Keratinocyte (primary cell): Measurements from ENCODE around the gene VTI1A. TPM values are rescaled to one million over a fixed set of nuclear protein-coding genes. Genes with fewer than 3 reads are reported as not detected.

Experiments
- DNase-seq: peaks from one replicate; pipeline ENCODE4 v3.0.0-alpha.2; 2011; ENCODE audit warnings: low read depth, missing footprints, low spot score
- FAIRE-seq: peaks from 2 replicates; lab custom pipeline; 2011; peaks lifted over from hg19 to GRCh38; lab: Jason Lieb, UNC
- H2AFZ ChIP-seq: 2 replicates; pipeline ENCODE4 v1.6.0; 2012; ENCODE audit warnings: low read length, control low read depth, inconsistent platforms; ENCODE audit not compliant: control insufficient read depth
- H3K27ac ChIP-seq: 2 replicates; pipeline ENCODE4 v1.5.1; 2011; ENCODE audit warnings: low read length; ENCODE audit not compliant: control insufficient read depth, insufficient read depth
- H3K27me3 ChIP-seq: 3 replicates; pipeline ENCODE4 v1.6.0; 2011; ENCODE audit warnings: low read length; ENCODE audit not compliant: control insufficient read depth, insufficient read depth; ENCODE audit errors: extremely low read depth
- H3K36me3 ChIP-seq, 2 experiments: 2 replicates in 1 of 2; 3 replicates in 1 of 2; pipeline ENCODE4 v1.5.1; 2011; ENCODE audit warnings: low read length in 2 of 2, mild to moderate bottlenecking in 1 of 2; ENCODE audit not compliant: control insufficient read depth in 2 of 2, insufficient read depth in 2 of 2; ENCODE audit errors: extremely low read depth in 1 of 2
- H3K4me1 ChIP-seq: 3 replicates; pipeline ENCODE4 v1.5.1; 2011; ENCODE audit warnings: low read length; ENCODE audit not compliant: control insufficient read depth, insufficient read depth; ENCODE audit errors: extremely low read depth
- H3K4me2 ChIP-seq: 3 replicates; pipeline ENCODE4 v1.6.0; 2011; ENCODE audit warnings: low read depth, low read length; ENCODE audit not compliant: control insufficient read depth, insufficient read depth; ENCODE audit errors: extremely low read depth
- H3K4me3 ChIP-seq, 3 experiments: fragments of 200-600 bp in 1 of 3; sonication (generic) in 1 of 3; 2 replicates in 2 of 3; 3 replicates in 1 of 3; pipeline ENCODE4 v1.5.1; 2011 to 2016; ENCODE audit warnings: low read length in 3 of 3, mild to moderate bottlenecking in 3 of 3, control low read depth in 2 of 3, inconsistent platforms in 1 of 3, low read depth in 1 of 3, mixed read lengths in 1 of 3, mixed run types in 1 of 3, moderate library complexity in 1 of 3; ENCODE audit not compliant: control insufficient read depth in 2 of 3, insufficient read depth in 2 of 3; ENCODE audit errors: extremely low read depth in 1 of 3
- H3K79me2 ChIP-seq: 2 replicates; pipeline ENCODE4 v1.6.0; 2012; ENCODE audit warnings: low read length; ENCODE audit not compliant: control insufficient read depth, insufficient read depth
- H3K9ac ChIP-seq: 3 replicates; pipeline ENCODE4 v1.6.0; 2011; ENCODE audit warnings: low read length; ENCODE audit not compliant: control insufficient read depth, insufficient read depth; ENCODE audit errors: extremely low read depth
- H3K9me1 ChIP-seq: 3 replicates; pipeline ENCODE4 v1.6.0; 2011; ENCODE audit warnings: low read length; ENCODE audit not compliant: control insufficient read depth, insufficient read depth; ENCODE audit errors: extremely low read depth
- H3K9me3 ChIP-seq: 2 replicates; pipeline ENCODE4 v1.5.1; 2012; ENCODE audit warnings: low read depth, low read length; ENCODE audit not compliant: control insufficient read depth
- H4K20me1 ChIP-seq: 3 replicates; pipeline ENCODE4 v1.6.0; 2011; ENCODE audit warnings: low read length; ENCODE audit not compliant: control insufficient read depth, insufficient read depth; ENCODE audit errors: extremely low read depth
- EZH2 ChIP-seq: IDR thresholded peaks from one replicate; pipeline ENCODE4 v1.6.1; 2012; ENCODE audit warnings: inconsistent platforms, mild to moderate bottlenecking, low read length, moderate library complexity
- dilution Hi-C: fragments of 300-500 bp; cut with MboI; formaldehyde crosslinking; loops from one replicate; pipeline ENCODE4 v1.7.0; 2020; ENCODE audit warnings: low sequenced_read_pairs; ENCODE audit not compliant: extremely low pct_ligation_motif_present
- polyA plus RNA-seq, 5 experiments: library from polyadenylated mRNA; depleted of rRNA in 3 of 5; stranded (reverse) in 3 of 5; stranded (forward) in 1 of 5; unstranded in 1 of 5; fragments of >200 nt; gene quantifications; 1 replicate in 1 of 5; 2 replicates in 3 of 5; 3 replicates in 1 of 5; pipeline versions ENCODE4 v1.2.1 to v1.2.3, GENCODE V29; 2011 to 2012; ENCODE audit warnings: missing spikeins in 2 of 5, low read depth in 1 of 5, low replicate concordance in 1 of 5
- TF ChIP-seq, protein P1 (sequence below), 3 experiments: IDR thresholded peaks in 1 of 3; conservative IDR thresholded peaks in 1 of 3; optimal IDR thresholded peaks in 1 of 3; 2 replicates in 2 of 3; 3 replicates in 1 of 3; pipeline versions ENCODE3 to v1.5.1; 2011; ENCODE audit warnings: low read length in 3 of 3, mild to moderate bottlenecking in 3 of 3, moderate library complexity in 2 of 3, control low read depth in 1 of 3, inconsistent platforms in 1 of 3; ENCODE audit not compliant: insufficient read depth in 2 of 3; ENCODE audit errors: extremely low read depth in 1 of 3

The VTI1A gene
- polyA plus RNA-seq, 1 donor (not counting 4 experiments of a cell fraction or from before 2014, with no cell fraction given): 18.5 TPM

DNA sequence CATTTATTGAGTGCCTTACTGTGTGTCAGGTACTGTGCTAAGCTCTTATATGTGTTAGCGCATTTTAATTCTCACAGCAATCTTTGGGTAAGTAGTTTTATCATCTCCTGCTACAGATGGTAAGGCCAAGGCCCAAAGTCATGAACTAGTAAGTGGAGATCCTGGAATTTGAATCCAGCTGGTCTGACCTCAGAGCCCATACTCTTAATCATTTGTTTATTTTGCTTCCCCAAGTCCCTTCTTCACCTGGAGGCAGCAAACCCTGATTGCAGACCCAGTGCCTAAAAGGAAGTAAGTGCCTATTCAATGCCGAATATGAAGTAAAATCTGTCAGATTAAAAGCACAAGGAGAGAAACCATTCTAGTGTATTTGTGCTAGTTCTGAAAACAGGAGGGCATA lies 320.1 kb downstream of the VTI1A start:
- dilution Hi-C loops: no loop called here
- no peaks in the 10 kb centered on the region for H3K27me3 ChIP-seq
- no peaks in the 10 kb centered on the region for H3K9me1 ChIP-seq
- TF ChIP-seq, protein P1, sequence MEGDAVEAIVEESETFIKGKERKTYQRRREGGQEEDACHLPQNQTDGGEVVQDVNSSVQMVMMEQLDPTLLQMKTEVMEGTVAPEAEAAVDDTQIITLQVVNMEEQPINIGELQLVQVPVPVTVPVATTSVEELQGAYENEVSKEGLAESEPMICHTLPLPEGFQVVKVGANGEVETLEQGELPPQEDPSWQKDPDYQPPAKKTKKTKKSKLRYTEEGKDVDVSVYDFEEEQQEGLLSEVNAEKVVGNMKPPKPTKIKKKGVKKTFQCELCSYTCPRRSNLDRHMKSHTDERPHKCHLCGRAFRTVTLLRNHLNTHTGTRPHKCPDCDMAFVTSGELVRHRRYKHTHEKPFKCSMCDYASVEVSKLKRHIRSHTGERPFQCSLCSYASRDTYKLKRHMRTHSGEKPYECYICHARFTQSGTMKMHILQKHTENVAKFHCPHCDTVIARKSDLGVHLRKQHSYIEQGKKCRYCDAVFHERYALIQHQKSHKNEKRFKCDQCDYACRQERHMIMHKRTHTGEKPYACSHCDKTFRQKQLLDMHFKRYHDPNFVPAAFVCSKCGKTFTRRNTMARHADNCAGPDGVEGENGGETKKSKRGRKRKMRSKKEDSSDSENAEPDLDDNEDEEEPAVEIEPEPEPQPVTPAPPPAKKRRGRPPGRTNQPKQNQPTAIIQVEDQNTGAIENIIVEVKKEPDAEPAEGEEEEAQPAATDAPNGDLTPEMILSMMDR (optimal IDR thresholded peaks at IDR 0.05 in 1 of 3, IDR thresholded peaks at IDR 0.05 in 1 of 3, conservative IDR thresholded peaks at IDR 0.05 in 1 of 3; ENCODE audit: extremely low read depth in 1 of 3, insufficient read depth in 2 of 3, low read length in 3 of 3): no peak
- TF ChIP-seq EZH2: no peak
- no peaks in the 10 kb centered on the region for H3K79me2 ChIP-seq
- peaks cover 24% of the 10 kb centered on the region for H3K4me1 ChIP-seq
- FAIRE-seq: peak; percentile 55
- H3K9me3 ChIP-seq: no peaks in the 10 kb centered on the region
- H3K4me2 ChIP-seq: peak overlapping the region; percentile 13
- H2AFZ ChIP-seq: no peak overlapping the region
- H4K20me1 ChIP-seq: no peaks in the 10 kb centered on the region
- no peak overlapping the region for H3K9ac ChIP-seq
- no peak for DNase-seq
- no peak overlapping the region for H3K27ac ChIP-seq
- no peak overlapping the region for H3K4me3 ChIP-seq
- no peaks in the 10 kb centered on the region for H3K36me3 ChIP-seq

DNA sequence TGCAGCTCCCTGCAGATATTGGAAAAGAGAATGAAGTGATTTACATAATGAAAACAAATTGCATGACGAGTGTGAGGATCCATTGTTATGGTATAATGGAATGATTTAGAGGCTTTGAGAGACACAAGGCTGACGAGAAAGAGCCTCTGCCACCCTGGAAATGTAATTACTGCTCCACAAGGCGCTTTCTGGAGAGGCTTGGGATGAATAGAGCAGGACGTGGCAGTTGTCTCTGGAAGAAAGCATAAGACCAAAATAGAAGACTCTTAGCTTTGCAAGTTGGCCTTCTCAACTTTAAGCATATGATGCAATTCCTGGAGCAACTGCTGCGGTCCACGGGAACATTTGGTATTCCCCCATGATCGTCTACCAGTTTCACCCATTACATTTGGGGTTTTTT lies 321.1 kb downstream of the VTI1A start:
- TF ChIP-seq, protein P1 (optimal IDR thresholded peaks at IDR 0.05 in 1 of 3, IDR thresholded peaks at IDR 0.05 in 1 of 3, conservative IDR thresholded peaks at IDR 0.05 in 1 of 3; ENCODE audit: extremely low read depth in 1 of 3, insufficient read depth in 2 of 3, low read length in 3 of 3): no peak
- TF ChIP-seq EZH2: no peak

More for the DNA sequence above, 321.1 kb downstream of the VTI1A start:
- H3K9me1 ChIP-seq: no peaks in the 10 kb centered on the region
- no peaks in the 10 kb centered on the region for H3K36me3 ChIP-seq
- H3K4me3 ChIP-seq: no peak overlapping the region
- H2AFZ ChIP-seq: no peak overlapping the region
- dilution Hi-C loops: no loop called here
- no peak for FAIRE-seq
- H3K79me2 ChIP-seq: no peaks in the 10 kb centered on the region
- H3K4me1 ChIP-seq: peaks cover 24% of the 10 kb centered on the region
- H3K4me2 ChIP-seq: no peak overlapping the region
- H3K9ac ChIP-seq: no peak overlapping the region
- no peaks in the 10 kb centered on the region for H4K20me1 ChIP-seq
- no peaks in the 10 kb centered on the region for H3K27me3 ChIP-seq
- no peak overlapping the region for H3K27ac ChIP-seq
- DNase-seq: no peak
- H3K9me3 ChIP-seq: no peaks in the 10 kb centered on the region
